PC-3 (cell line): ENCODE data around the gene CSTPP1.

Experiments
- EZH2 ChIP-seq: fragments of 300-600 bp; sonication (generic); IDR thresholded peaks from one replicate; pipeline ENCODE4 v1.6.1; 2017; ENCODE audit warnings: antibody characterized with exemption, mild to moderate bottlenecking, low read length; ENCODE audit not compliant: unreplicated experiment
- EZH2phosphoT487 ChIP-seq: fragments of 300-600 bp; sonication (generic); IDR thresholded peaks from 2 replicates; pipeline ENCODE4 v1.6.1; 2018; ENCODE audit warnings: mild to moderate bottlenecking, antibody characterized with exemption, low read length, borderline replicate concordance
- TF ChIP-seq, protein P1 (sequence below): fragments of 300-600 bp; sonication (generic); conservative IDR thresholded peaks from 2 replicates; pipeline ENCODE4 v1.5.1; 2017; ENCODE audit warnings: antibody characterized with exemption, low read depth, mild to moderate bottlenecking, low read length

DNA sequence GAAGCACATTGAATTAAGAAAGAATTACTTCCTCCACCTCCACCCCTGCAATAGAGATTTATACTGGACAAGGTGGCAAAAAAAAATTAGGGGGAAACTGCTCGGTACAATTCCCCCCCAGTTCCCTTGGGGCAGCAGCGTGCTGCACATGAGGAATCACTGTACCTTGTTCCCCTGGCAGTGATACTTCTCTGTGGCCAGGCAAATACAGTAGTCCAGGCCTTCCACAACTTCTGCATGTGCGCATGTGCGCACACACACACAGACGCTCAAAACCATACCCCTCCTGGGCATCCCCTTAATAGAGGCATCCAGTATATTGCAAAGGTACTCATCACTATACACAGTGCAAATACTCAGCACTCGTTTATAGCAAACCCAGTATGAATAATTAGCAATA is 171.2 kb downstream of the CSTPP1 start:
- TF ChIP-seq, protein P1, sequence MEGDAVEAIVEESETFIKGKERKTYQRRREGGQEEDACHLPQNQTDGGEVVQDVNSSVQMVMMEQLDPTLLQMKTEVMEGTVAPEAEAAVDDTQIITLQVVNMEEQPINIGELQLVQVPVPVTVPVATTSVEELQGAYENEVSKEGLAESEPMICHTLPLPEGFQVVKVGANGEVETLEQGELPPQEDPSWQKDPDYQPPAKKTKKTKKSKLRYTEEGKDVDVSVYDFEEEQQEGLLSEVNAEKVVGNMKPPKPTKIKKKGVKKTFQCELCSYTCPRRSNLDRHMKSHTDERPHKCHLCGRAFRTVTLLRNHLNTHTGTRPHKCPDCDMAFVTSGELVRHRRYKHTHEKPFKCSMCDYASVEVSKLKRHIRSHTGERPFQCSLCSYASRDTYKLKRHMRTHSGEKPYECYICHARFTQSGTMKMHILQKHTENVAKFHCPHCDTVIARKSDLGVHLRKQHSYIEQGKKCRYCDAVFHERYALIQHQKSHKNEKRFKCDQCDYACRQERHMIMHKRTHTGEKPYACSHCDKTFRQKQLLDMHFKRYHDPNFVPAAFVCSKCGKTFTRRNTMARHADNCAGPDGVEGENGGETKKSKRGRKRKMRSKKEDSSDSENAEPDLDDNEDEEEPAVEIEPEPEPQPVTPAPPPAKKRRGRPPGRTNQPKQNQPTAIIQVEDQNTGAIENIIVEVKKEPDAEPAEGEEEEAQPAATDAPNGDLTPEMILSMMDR = no peak
- TF ChIP-seq EZH2 (no peak), EZH2phosphoT487 (no peak)
